HG02759 (cell line): ENCODE data around the gene ATP13A3.

Experiments used
- ATAC-seq: cut with Tn5 transposase; IDR thresholded peaks from one replicate; pipeline ENCODE4 v1.9.1; 2021; ENCODE audit warnings: mild to moderate bottlenecking, moderate library complexity; ENCODE audit not compliant: unreplicated experiment

ATP13A3 gene

GRCh38 chr3:194446172-194446571 lies 40.6 kb downstream of the ATP13A3 start:
- ATAC-seq, result no peak

- ATAC-seq, result no peak
Observed at GRCh38 chr3:194443901-194444300, 42.9 kb downstream of the ATP13A3 start.

- no peak for ATAC-seq
Observed at GRCh38 chr3:194440756-194441155, 46.0 kb downstream of the ATP13A3 start.

GRCh38 chr3:194439881-194440550 lies 46.8 kb downstream of the ATP13A3 start:
- ATAC-seq, result no peak

GRCh38 chr3:194434503-194434902 lies 52.3 kb downstream of the ATP13A3 start:
- ATAC-seq, result no peak

GRCh38 chr3:194431554-194431953 lies 55.2 kb downstream of the ATP13A3 start:
- no peak for ATAC-seq

GRCh38 chr3:194425399-194425798 lies 61.4 kb downstream of the ATP13A3 start:
- ATAC-seq, result no peak

GRCh38 chr3:194424953-194425352 lies 61.8 kb downstream of the ATP13A3 start:
- ATAC-seq, result no peak

GRCh38 chr3:194424373-194424772 lies 62.4 kb downstream of the ATP13A3 start:
- no peak for ATAC-seq

- no peak for ATAC-seq
Observed at GRCh38 chr3:194423317-194423716, 63.5 kb downstream of the ATP13A3 start.

GRCh38 chr3:194422188-194422587 lies 64.6 kb downstream of the ATP13A3 start:
- ATAC-seq, result no peak

- ATAC-seq, result no peak
Observed at GRCh38 chr3:194418671-194419070, 68.1 kb downstream of the ATP13A3 start.

- ATAC-seq, result no peak
Observed at GRCh38 chr3:194407423-194407822, 79.4 kb downstream of the ATP13A3 start.

GRCh38 chr3:194405766-194406165 lies 81.0 kb downstream of the ATP13A3 start:
- no peak for ATAC-seq

GRCh38 chr3:194404365-194405140 lies 82.2 kb downstream of the ATP13A3 start:
- ATAC-seq, result no peak

GRCh38 chr3:194401868-194402329 lies 84.9 kb downstream of the ATP13A3 start:
- no peak for ATAC-seq

- ATAC-seq, result no peak
Observed at GRCh38 chr3:194401346-194401745, 85.5 kb downstream of the ATP13A3 start.

GRCh38 chr3:194399874-194400411 lies 86.9 kb downstream of the ATP13A3 start:
- no peak for ATAC-seq

GRCh38 chr3:194399166-194399565 lies 87.6 kb downstream of the ATP13A3 start, which contains the start of gene GP5:
TSS of gene GP5 (minus strand) at chr3:194399266. CDS start at chr3:194398282, 984 bp downstream.
- no peak for ATAC-seq

- ATAC-seq, result peak; percentile 40
Observed at GRCh38 chr3:194397757-194398312, 89.0 kb downstream of the ATP13A3 start.
